ENCODE data around the gene PPP1R2C.

- TF ChIP-seq, protein P1, sequence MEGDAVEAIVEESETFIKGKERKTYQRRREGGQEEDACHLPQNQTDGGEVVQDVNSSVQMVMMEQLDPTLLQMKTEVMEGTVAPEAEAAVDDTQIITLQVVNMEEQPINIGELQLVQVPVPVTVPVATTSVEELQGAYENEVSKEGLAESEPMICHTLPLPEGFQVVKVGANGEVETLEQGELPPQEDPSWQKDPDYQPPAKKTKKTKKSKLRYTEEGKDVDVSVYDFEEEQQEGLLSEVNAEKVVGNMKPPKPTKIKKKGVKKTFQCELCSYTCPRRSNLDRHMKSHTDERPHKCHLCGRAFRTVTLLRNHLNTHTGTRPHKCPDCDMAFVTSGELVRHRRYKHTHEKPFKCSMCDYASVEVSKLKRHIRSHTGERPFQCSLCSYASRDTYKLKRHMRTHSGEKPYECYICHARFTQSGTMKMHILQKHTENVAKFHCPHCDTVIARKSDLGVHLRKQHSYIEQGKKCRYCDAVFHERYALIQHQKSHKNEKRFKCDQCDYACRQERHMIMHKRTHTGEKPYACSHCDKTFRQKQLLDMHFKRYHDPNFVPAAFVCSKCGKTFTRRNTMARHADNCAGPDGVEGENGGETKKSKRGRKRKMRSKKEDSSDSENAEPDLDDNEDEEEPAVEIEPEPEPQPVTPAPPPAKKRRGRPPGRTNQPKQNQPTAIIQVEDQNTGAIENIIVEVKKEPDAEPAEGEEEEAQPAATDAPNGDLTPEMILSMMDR (conservative IDR thresholded peaks at IDR 0.05; ENCODE audit: low read depth, low read length), result no peak
- TF ChIP-seq MAFK (IDR thresholded peaks at IDR 0.05; ENCODE audit: low read depth, low read length) (no peak), USF2 (IDR thresholded peaks at IDR 0.05; ENCODE audit: low read depth, low read length) (peak; percentile 12; the same call in 1 of the 2 replicates), CEBPB (IDR thresholded peaks at IDR 0.05; ENCODE audit: low read depth, low read length) (no peak), MAZ (IDR thresholded peaks at IDR 0.05; ENCODE audit: borderline replicate concordance, low read depth, low read length) (no peak), SMC3 (IDR thresholded peaks at IDR 0.05; ENCODE audit: low read depth, low read length) (no peak), RAD21 (IDR thresholded peaks at IDR 0.05; ENCODE audit: low read length) (no peak), CHD1 (IDR thresholded peaks at IDR 0.05; ENCODE audit: low read depth, low read length) (no peak), FOS (IDR thresholded peaks at IDR 0.05; ENCODE audit: low read depth, low read length) (no peak), RFX5 (IDR thresholded peaks at IDR 0.05; ENCODE audit: low read depth, low read length) (no peak), POLR2A (IDR thresholded peaks at IDR 0.05; ENCODE audit: low read depth, low read length) (no peak), NFE2L2 (IDR thresholded peaks at IDR 0.05; ENCODE audit: low read depth, low read length) (no peak)
Measured at GRCh38 chrX:42746606-42747005, 31.4 kb downstream of the PPP1R2C start.
